ENCODE results near the gene MYH4.

GRCh38 chr17:10469459-10469858 lies at the start of gene MYH4:
- TF ChIP-seq MAX (IDR thresholded peaks at IDR 0.05) (no peak), RAD21 (IDR thresholded peaks at IDR 0.05; ENCODE audit: low read depth) (no peak), NFIC (IDR thresholded peaks at IDR 0.05) (no peak), REST (IDR thresholded peaks at IDR 0.05; ENCODE audit: low read depth) (no peak), TAF1 (IDR thresholded peaks at IDR 0.05; ENCODE audit: low read depth) (no peak), CEBPB (IDR thresholded peaks at IDR 0.05) (no peak), YY1 (IDR thresholded peaks at IDR 0.05; ENCODE audit: low read depth) (no peak), EP300 (IDR thresholded peaks at IDR 0.05; ENCODE audit: borderline replicate concordance) (no peak), TCF12 (IDR thresholded peaks at IDR 0.05; ENCODE audit: low read depth) (no peak), EGR1 (IDR thresholded peaks at IDR 0.05) (no peak), FOXM1 (IDR thresholded peaks at IDR 0.05; ENCODE audit: borderline replicate concordance, low read depth) (no peak), ZBTB7A (IDR thresholded peaks at IDR 0.05; ENCODE audit: low read depth) (no peak), TEAD4 (IDR thresholded peaks at IDR 0.05) (no peak)
- TF ChIP-seq, protein P1, sequence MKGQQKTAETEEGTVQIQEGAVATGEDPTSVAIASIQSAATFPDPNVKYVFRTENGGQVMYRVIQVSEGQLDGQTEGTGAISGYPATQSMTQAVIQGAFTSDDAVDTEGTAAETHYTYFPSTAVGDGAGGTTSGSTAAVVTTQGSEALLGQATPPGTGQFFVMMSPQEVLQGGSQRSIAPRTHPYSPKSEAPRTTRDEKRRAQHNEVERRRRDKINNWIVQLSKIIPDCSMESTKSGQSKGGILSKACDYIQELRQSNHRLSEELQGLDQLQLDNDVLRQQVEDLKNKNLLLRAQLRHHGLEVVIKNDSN (IDR thresholded peaks at IDR 0.05) = no peak
